Chondrocyte (in vitro differentiated cells): Measurements from ENCODE around the gene ZNF451. TPM values are rescaled to one million over a fixed set of nuclear protein-coding genes. Genes with fewer than 3 reads are reported as not detected.
A peak's percentile ranks its signal among the peaks of the same experiment; 100 is the strongest.

Experiments
- DNase-seq: peaks from one replicate; pipeline ENCODE4 v3.0.0; 2021; ENCODE audit warnings: mixed read lengths, low spot score
- H3K27ac Mint-ChIP-seq: one replicate; pipeline ENCODE4 v1.8.0; 2021; ENCODE audit warnings: mild to moderate bottlenecking, moderate library complexity, mixed read lengths; ENCODE audit not compliant: unreplicated experiment
- H3K27me3 Mint-ChIP-seq: 2 replicates; pipeline ENCODE4 v1.8.0; 2021; ENCODE audit warnings: low read depth, mixed read lengths
- H3K36me3 Mint-ChIP-seq: 2 replicates; pipeline ENCODE4 v1.8.0; 2021; ENCODE audit warnings: low read depth, mixed read lengths
- H3K4me1 Mint-ChIP-seq: 2 replicates; pipeline ENCODE4 v1.8.0; 2021; ENCODE audit warnings: low read depth, mild to moderate bottlenecking, mixed read lengths
- H3K4me3 Mint-ChIP-seq: one replicate; pipeline ENCODE4 v1.8.0; 2021; ENCODE audit warnings: mild to moderate bottlenecking, moderate library complexity, mixed read lengths; ENCODE audit not compliant: unreplicated experiment
- H3K9me3 Mint-ChIP-seq: 2 replicates; pipeline ENCODE4 v1.8.0; 2021; ENCODE audit warnings: low read depth, mixed read lengths
- total RNA-seq: library from RNA; stranded (reverse); gene quantifications from 3 replicates; pipeline ENCODE4 v1.2.1, GENCODE V29; 2021
- TF ChIP-seq, protein P1 (sequence below): fragments of 200-600 bp; sonication (generic); IDR thresholded peaks from 2 replicates; pipeline ENCODE4 v1.5.0; 2021; ENCODE audit warnings: antibody characterized with exemption, mild to moderate bottlenecking, moderate library complexity

ZNF451 gene
- total RNA-seq, 1 donor from 2014 or later = 45.4 TPM

DNA sequence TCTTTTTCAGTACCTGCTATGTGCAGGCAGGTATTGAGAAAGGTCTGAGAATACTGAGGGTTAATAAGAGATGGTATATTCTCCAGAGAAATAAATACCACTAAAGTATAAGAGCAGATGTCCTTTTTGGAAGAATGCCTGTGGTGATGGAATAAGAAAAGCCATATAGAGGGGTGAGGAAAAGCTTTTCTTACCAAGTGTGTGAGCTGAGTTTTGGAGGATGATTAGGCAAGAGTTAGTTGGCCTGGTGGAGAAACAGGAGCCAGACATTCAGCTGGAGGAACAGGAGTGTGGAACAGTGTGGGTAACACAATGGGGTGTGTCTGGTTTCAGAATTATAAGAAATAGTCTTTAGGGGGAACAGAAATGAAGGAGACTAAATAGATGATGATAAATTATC lies 19.9 kb downstream of the ZNF451 start:
- TF ChIP-seq, protein P1, sequence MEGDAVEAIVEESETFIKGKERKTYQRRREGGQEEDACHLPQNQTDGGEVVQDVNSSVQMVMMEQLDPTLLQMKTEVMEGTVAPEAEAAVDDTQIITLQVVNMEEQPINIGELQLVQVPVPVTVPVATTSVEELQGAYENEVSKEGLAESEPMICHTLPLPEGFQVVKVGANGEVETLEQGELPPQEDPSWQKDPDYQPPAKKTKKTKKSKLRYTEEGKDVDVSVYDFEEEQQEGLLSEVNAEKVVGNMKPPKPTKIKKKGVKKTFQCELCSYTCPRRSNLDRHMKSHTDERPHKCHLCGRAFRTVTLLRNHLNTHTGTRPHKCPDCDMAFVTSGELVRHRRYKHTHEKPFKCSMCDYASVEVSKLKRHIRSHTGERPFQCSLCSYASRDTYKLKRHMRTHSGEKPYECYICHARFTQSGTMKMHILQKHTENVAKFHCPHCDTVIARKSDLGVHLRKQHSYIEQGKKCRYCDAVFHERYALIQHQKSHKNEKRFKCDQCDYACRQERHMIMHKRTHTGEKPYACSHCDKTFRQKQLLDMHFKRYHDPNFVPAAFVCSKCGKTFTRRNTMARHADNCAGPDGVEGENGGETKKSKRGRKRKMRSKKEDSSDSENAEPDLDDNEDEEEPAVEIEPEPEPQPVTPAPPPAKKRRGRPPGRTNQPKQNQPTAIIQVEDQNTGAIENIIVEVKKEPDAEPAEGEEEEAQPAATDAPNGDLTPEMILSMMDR = no peak
- Mint-ChIP-seq H3K27me3 (no peaks in the 10 kb centered on the region), H3K9me3 (no peaks in the 10 kb centered on the region), H3K4me1 (peaks cover 5% of the 10 kb centered on the region), H3K4me3 (no peak overlapping the region), H3K27ac (peak overlapping the region; percentile 1), H3K36me3 (peaks cover 7% of the 10 kb centered on the region)
- DNase-seq = no peak

DNA sequence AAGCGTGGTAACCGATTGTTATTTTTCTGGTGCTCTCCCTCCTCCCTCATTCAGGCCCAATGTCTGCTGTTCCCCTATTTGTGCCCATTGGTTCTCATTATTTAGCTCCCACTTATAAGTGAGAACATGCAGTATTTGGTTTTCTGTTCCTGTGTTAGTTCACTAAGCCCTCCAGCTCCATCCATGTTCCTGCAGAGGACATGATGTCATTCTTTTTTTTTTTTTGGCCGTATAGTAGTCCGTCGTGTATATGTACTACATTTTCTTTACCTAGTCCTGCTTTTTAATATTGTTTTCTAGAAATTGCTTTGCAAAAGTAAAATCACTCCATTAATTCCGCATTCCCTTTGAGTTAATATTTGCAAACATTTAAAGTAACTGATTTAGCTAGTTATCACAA lies 23.1 kb downstream of the ZNF451 start:
- TF ChIP-seq, protein P1 = no peak
- no peaks in the 10 kb centered on the region for H3K9me3 Mint-ChIP-seq
- H3K4me3 Mint-ChIP-seq = no peak overlapping the region
- H3K27ac Mint-ChIP-seq = peak overlapping the region; percentile 4
- H3K36me3 Mint-ChIP-seq = peaks cover 2% of the 10 kb centered on the region
- peaks cover 25% of the 10 kb centered on the region for H3K4me1 Mint-ChIP-seq
- H3K27me3 Mint-ChIP-seq = no peaks in the 10 kb centered on the region
- no peak for DNase-seq

DNA sequence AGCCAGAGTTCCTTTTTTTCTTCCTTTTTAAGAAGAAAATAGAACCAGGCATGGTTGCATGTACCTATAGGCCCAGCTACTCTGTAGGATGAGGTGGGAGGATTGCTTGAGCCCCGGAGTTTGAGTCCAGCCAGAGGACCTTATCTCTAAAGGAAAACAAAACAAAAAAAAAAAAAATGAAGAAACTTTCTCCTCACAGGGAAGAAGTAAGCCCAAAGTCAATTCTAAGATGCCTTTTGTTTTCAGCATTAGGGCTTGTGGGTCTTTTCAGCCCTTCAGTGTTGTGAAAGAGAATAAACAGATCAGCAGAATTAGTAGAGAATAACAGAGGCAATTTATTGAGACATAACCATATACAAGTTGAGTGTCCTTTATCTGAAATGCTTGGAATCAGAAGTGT lies 26.8 kb downstream of the ZNF451 start:
- H3K27ac Mint-ChIP-seq = peak overlapping the region; percentile 64
- H3K27me3 Mint-ChIP-seq = no peaks in the 10 kb centered on the region
- DNase-seq = no peak
- peaks cover 25% of the 10 kb centered on the region for H3K4me1 Mint-ChIP-seq
- peaks cover 5% of the 10 kb centered on the region for H3K9me3 Mint-ChIP-seq
- peaks cover 6% of the 10 kb centered on the region for H3K36me3 Mint-ChIP-seq
- TF ChIP-seq, protein P1 = no peak
- H3K4me3 Mint-ChIP-seq = no peak overlapping the region

DNA sequence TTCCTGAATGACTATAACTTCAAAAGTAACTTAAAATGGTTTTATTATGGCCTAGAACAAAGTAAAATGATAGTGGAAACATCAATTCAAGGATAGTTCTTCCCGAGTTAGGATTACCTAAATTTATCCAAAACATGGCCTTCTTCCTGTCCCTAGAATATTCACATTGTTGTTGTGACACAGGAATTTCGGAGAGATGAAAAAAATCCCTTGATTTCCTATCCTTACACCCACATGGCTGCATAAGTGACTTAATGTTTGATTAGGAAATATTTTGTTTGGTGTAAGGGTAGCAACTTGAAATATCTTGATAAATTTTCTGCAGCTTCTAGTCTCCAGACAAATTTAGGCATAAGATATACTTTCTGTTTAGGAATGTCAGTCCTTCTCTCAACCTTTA lies 27.8 kb downstream of the ZNF451 start:
- peaks cover 25% of the 10 kb centered on the region for H3K4me1 Mint-ChIP-seq
- DNase-seq = no peak
- TF ChIP-seq, protein P1 = no peak
- no peak overlapping the region for H3K27ac Mint-ChIP-seq
- H3K27me3 Mint-ChIP-seq = no peaks in the 10 kb centered on the region
- no peak overlapping the region for H3K4me3 Mint-ChIP-seq
- H3K9me3 Mint-ChIP-seq = peaks cover 12% of the 10 kb centered on the region
- H3K36me3 Mint-ChIP-seq = peaks cover 13% of the 10 kb centered on the region

DNA sequence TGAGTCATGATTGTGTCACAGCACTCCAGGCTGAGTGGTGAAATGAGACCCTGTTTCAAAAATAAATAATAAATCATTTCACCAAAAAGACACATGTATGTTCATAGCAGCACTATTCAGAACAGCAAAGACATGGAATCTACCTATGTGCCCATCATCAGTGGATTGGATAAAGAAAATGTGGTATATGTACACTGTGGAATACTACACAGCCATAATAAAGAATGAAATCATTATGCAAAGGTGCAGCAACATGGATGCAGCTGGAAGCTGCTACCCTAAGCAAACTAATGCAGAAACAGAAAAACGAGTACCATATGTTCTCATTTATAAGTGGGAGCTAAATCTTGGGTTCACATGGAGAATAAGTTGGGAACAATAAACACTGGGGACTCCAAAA lies 33.1 kb downstream of the ZNF451 start:
- H3K27me3 Mint-ChIP-seq = no peaks in the 10 kb centered on the region
- TF ChIP-seq, protein P1 = no peak
- no peak overlapping the region for H3K27ac Mint-ChIP-seq
- H3K9me3 Mint-ChIP-seq = peaks cover 12% of the 10 kb centered on the region
- peaks cover 15% of the 10 kb centered on the region for H3K36me3 Mint-ChIP-seq
- H3K4me1 Mint-ChIP-seq = peaks cover 5% of the 10 kb centered on the region
- H3K4me3 Mint-ChIP-seq = no peak overlapping the region
- DNase-seq = no peak
